ENCODE data around the gene DHCR24. TPM values are rescaled to one million over a fixed set of nuclear protein-coding genes. Genes with fewer than 3 reads are reported as not detected.

Gene DHCR24
- total and polyA plus RNA-seq, 2 donors (not counting 1 experiment from before 2014, with no cell fraction given) = 5.2 to 13.3 TPM

GRCh38 chr1:54808443-54809207, 78.4 kb downstream of the DHCR24 start:
- no peak overlapping the region for H3K27ac ChIP-seq (ENCODE audit: low read length in 2 of 2)
- no peak overlapping the region for H2AFZ ChIP-seq (ENCODE audit: insufficient read depth, low read depth, low read length, poor library complexity, severe bottlenecking)
- no peaks in the 10 kb centered on the region for H3K27me3 ChIP-seq (replicated peaks in 1 of 4; ENCODE audit: control extremely low read depth in 1 of 4, control insufficient read depth in 3 of 4, insufficient read depth in 4 of 4, low read length in 3 of 4)
- H3K9me3 Mint-ChIP-seq (ENCODE audit: insufficient read depth) = no peaks in the 10 kb centered on the region
- no peaks in the 10 kb centered on the region for H4K20me1 ChIP-seq (ENCODE audit: control insufficient read depth, insufficient read depth, low read length, poor library complexity, severe bottlenecking)
- H3K27me3 Mint-ChIP-seq = no peaks in the 10 kb centered on the region
- H3K4me2 ChIP-seq (replicated peaks; ENCODE audit: low read depth, low read length, poor library complexity, severe bottlenecking) = no peak overlapping the region
- DNase-seq (no peak), ATAC-seq (ENCODE audit: low read depth) (no peak)
- no peaks in the 10 kb centered on the region for H3K79me2 ChIP-seq (ENCODE audit: control insufficient read depth, insufficient read depth, low read length)
- no peak overlapping the region for H3K9ac ChIP-seq (ENCODE audit: low read length)
- no peak overlapping the region for H3K27ac Mint-ChIP-seq
- H3K9me3 ChIP-seq (ENCODE audit: control extremely low read depth in 1 of 3, control insufficient read depth in 2 of 3, insufficient read depth in 1 of 3, low read length in 2 of 3) = no peaks in the 10 kb centered on the region
- no peak for TF ChIP-seq EZH2 (IDR thresholded peaks at IDR 0.05; ENCODE audit: borderline replicate concordance, insufficient read depth, low read depth, low read length, poor library complexity, severe bottlenecking)
- TF ChIP-seq, protein P1, sequence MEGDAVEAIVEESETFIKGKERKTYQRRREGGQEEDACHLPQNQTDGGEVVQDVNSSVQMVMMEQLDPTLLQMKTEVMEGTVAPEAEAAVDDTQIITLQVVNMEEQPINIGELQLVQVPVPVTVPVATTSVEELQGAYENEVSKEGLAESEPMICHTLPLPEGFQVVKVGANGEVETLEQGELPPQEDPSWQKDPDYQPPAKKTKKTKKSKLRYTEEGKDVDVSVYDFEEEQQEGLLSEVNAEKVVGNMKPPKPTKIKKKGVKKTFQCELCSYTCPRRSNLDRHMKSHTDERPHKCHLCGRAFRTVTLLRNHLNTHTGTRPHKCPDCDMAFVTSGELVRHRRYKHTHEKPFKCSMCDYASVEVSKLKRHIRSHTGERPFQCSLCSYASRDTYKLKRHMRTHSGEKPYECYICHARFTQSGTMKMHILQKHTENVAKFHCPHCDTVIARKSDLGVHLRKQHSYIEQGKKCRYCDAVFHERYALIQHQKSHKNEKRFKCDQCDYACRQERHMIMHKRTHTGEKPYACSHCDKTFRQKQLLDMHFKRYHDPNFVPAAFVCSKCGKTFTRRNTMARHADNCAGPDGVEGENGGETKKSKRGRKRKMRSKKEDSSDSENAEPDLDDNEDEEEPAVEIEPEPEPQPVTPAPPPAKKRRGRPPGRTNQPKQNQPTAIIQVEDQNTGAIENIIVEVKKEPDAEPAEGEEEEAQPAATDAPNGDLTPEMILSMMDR (IDR thresholded peaks at IDR 0.05) = no peak
- ChIA-PET CTCF (interaction anchor here (1.4 to 3.3 kb wide), 3 partner anchors 137 to 948 kb away, joined by 3 to 11 read pairs (median 11); no protein-coding TSS in a partner anchor), POLR2A (no interaction called here)
- intact Hi-C loops (cut with micrococcal nuclease) = no loop called here
- H3K4me3 ChIP-seq (ENCODE audit: control extremely low read depth in 1 of 5, extremely low read depth in 1 of 5, insufficient read depth in 1 of 5, low read depth in 2 of 5, low read length in 4 of 5) = no peak overlapping the region
- H3K36me3 ChIP-seq (replicated peaks in 1 of 2; ENCODE audit: control extremely low read depth in 1 of 2, control insufficient read depth in 1 of 2, extremely low read depth in 1 of 2, insufficient read depth in 2 of 2, low read length in 1 of 2) = no peaks in the 10 kb centered on the region
- no peaks in the 10 kb centered on the region for H3K4me1 ChIP-seq (ENCODE audit: control insufficient read depth in 2 of 2, insufficient read depth in 2 of 2, low read length in 2 of 2)
- no peaks in the 10 kb centered on the region for H3K4me1 Mint-ChIP-seq
- no peak overlapping the region for H3K4me3 Mint-ChIP-seq
- 92% methylated on average over 10 of the region's 12 CpGs for whole genome bisulfite sequencing (ENCODE audit: insufficient coverage)

- 92% methylated on average over 4 of the region's 7 CpGs for WGBS (ENCODE audit: insufficient coverage)
- no peak for ATAC-seq (ENCODE audit: low read depth)
- CTCF ChIA-PET = no interaction called here
- Mint-ChIP-seq H3K27me3 (no peaks in the 10 kb centered on the region), H3K4me1 (peaks cover 3% of the 10 kb centered on the region), H3K9me3 (ENCODE audit: insufficient read depth) (no peaks in the 10 kb centered on the region), H3K4me3 (no peak overlapping the region), H3K27ac (no peak overlapping the region)
- no peak overlapping the region for H2AFZ ChIP-seq (ENCODE audit: insufficient read depth, low read depth, low read length, poor library complexity, severe bottlenecking)
- H3K4me1 ChIP-seq (ENCODE audit: control insufficient read depth in 2 of 2, insufficient read depth in 2 of 2, low read length in 2 of 2) = no peaks in the 10 kb centered on the region
- TF ChIP-seq EZH2 (IDR thresholded peaks at IDR 0.05; ENCODE audit: borderline replicate concordance, insufficient read depth, low read depth, low read length, poor library complexity, severe bottlenecking) = no peak
- TF ChIP-seq, protein P1 (IDR thresholded peaks at IDR 0.05) = no peak
- H3K4me2 ChIP-seq (replicated peaks; ENCODE audit: low read depth, low read length, poor library complexity, severe bottlenecking) = no peak overlapping the region
- intact Hi-C loops (cut with micrococcal nuclease) = no loop called here
- no peaks in the 10 kb centered on the region for H3K79me2 ChIP-seq (ENCODE audit: control insufficient read depth, insufficient read depth, low read length)
- no peak overlapping the region for H3K4me3 ChIP-seq (ENCODE audit: control extremely low read depth in 1 of 5, extremely low read depth in 1 of 5, insufficient read depth in 1 of 5, low read depth in 2 of 5, low read length in 4 of 5)
- no peaks in the 10 kb centered on the region for H3K9me3 ChIP-seq (ENCODE audit: control extremely low read depth in 1 of 3, control insufficient read depth in 2 of 3, insufficient read depth in 1 of 3, low read length in 2 of 3)
- no peak overlapping the region for H3K9ac ChIP-seq (ENCODE audit: low read length)
- H4K20me1 ChIP-seq (ENCODE audit: control insufficient read depth, insufficient read depth, low read length, poor library complexity, severe bottlenecking) = no peaks in the 10 kb centered on the region
- H3K27me3 ChIP-seq (replicated peaks in 1 of 4; ENCODE audit: control extremely low read depth in 1 of 4, control insufficient read depth in 3 of 4, insufficient read depth in 4 of 4, low read length in 3 of 4) = no peaks in the 10 kb centered on the region
- H3K36me3 ChIP-seq (replicated peaks in 1 of 2; ENCODE audit: control extremely low read depth in 1 of 2, control insufficient read depth in 1 of 2, extremely low read depth in 1 of 2, insufficient read depth in 2 of 2, low read length in 1 of 2) = no peaks in the 10 kb centered on the region
- DNase-seq = no peak
- POLR2A ChIA-PET = no interaction called here
- no peak overlapping the region for H3K27ac ChIP-seq (ENCODE audit: low read length in 2 of 2)
Measured at GRCh38 chr1:54807756-54808155, 79.2 kb downstream of the DHCR24 start.
